GM18909 (cell line): Measurements from ENCODE around the gene AQP1.

Experiments
- ATAC-seq: cut with Tn5 transposase; IDR thresholded peaks from one replicate; pipeline ENCODE4 v1.9.1; 2021; ENCODE audit warnings: mild to moderate bottlenecking; ENCODE audit not compliant: unreplicated experiment, poor library complexity

Gene AQP1

DNA sequence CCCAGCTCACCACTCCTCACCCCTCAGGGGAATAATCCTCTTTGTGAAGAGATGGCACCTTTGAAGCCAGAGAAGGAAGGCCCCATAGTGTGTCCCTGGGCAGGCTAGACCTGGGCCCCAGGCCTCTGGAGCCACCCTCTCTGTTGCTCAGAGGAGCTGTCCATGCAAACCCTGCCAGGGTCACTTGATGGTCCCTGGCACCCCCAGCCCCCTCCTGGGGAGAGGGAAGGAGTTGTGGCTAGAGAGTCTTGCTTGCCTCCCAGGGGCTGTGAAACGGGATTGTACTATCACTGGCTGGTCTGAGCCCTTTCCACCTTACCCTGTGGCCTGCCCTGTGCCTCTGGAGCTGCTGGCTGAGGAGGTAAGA is 57.9 kb downstream of the AQP1 start:
- no peak for ATAC-seq

- ATAC-seq: no peak
Measured at GRCh38 chr7:30970074-30970473, 58.4 kb downstream of the AQP1 start.

DNA sequence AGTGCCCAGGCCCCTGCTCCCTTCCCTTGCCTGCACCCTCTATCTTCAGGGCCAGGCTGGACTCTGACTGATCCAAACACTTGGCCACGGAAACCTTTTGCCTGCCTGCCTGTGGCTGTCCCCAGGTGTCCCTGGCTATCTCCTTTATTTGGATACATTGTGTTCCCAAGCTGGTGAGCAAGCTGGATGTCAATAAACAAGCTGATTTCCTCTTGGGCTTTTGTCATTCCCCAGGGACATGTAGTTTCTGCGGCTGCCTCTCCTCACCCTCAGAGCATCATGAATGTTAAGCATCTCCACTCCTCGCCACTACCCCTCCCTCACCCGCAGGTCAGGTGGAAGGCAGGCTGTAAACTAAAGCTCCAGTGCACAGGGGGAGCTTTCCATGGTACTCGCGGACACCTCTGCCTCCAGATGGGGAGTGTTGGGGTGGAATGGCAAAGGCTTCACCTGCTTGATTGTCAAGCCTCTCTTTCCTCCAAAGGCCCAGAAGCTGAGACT is 59.0 kb downstream of the AQP1 start:
- no peak for ATAC-seq

- ATAC-seq: no peak
Measured at GRCh38 chr7:30971440-30971839, 59.8 kb downstream of the AQP1 start.

GRCh38 chr7:30971840-30972563 is 60.3 kb downstream of the AQP1 start:
- no peak for ATAC-seq

DNA sequence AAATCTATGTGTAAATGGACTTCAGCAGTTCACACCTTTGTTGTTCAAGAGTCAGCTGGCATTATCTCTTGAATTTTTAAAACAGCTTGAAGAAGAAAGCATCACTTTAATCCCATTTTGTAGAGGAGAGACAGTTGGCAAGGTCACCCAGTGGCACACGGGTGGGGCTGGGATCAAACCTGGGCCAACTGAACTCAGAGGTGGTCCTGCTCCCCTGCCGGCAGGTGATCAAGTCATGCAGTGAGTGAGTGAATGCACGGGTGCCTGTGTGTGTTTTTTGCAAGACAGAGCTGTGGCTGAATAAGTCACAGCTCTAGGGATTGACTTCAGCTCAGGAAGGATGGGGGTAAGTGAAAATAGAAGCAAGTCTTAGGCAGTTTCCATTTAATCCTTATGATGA is 61.6 kb downstream of the AQP1 start:
- no peak for ATAC-seq

- ATAC-seq: no peak
Measured at GRCh38 chr7:30973791-30974604, 62.3 kb downstream of the AQP1 start.

GRCh38 chr7:30974605-30975255 is 63.1 kb downstream of the AQP1 start:
- peak; percentile 94 for ATAC-seq
